ENCODE results near the gene CENPM.

CENPM gene, protein sequence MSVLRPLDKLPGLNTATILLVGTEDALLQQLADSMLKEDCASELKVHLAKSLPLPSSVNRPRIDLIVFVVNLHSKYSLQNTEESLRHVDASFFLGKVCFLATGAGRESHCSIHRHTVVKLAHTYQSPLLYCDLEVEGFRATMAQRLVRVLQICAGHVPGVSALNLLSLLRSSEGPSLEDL

DNA sequence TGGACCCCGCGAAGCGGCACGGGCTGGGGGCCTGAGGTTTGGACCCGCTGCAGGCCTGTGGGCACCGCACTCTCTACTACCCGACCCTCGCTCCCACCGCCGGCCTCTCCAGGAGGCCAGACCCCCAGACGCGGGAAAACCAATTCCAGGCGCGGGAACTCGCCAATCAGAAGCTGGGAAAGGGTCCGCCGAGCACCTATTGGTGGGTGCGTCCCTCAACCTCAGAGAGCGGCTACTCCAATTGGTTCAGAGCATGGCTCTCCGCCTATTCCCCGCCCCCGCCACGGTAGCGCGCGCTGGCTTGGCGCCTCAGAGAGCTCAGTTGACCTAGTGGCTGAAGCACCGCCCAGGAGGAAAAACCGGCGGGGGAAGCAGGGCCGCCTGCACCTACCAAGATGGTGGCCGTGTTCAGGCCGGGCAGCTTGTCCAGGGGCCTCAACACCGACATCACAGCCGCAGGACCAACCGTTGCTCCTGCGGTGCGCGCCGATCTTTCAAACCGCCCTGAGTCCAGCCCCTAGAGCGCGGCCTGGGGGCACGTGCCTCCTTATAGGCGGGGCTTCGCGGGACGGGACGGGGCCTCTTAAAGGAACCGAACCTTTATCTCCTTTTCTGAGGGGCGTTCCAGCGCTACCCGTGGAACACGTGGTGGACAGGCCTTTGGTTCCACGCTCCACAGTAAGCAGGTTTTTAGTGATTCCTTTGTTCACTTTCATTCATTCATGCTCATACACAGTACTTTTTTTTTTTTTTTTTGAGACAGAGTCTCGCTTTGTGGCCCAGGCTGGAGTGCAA, at the start of gene CENPM:
CENPM (minus strand) TSS at position 524 of the 795 bp plus-strand sequence; CDS start at position 448, 76 bp downstream.
- peak; percentile 97 to 98 for DNase-seq

DNA sequence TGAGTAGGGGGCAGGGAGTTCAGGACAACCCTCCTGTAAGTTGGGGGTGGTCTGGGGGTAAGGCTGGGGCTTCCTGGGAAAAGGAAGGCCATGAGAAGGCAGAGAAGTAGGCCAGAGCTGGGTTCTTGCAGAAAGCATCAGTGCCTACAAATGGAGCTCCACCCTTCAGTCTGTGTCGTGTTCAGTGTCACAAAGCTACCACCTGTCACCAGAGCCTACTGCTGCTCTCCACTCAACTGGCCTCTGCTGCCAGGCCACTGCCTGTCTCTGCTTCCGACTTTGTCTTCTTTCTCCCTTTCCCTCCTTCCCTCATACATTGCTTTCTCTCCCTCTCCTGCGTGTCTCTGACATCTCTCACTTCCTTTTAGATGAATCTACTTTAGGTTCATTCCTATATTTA, 48.3 kb upstream of the CENPM start:
- DNase-seq = peak in 1 of 2 experiments; percentile 27

DNA sequence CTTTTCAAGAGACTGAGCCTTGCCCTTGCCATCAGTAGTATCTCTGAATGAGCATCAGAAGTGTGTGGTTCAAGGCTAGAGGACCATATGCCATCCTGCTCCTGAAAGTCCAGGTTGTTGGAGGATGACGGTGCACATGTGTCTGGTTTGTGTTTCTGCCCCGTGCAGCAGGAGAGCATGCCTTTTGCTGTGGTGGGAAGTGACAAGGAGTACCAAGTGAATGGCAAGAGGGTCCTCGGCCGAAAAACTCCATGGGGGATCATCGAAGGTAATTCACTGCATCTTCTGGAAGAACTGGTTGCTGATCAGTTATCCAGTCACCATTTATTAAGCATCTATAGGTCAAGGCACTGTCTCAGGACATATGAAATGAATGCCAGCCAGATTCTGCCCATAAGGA, 45.5 kb upstream of the CENPM start:
- DNase-seq = no peak

DNA sequence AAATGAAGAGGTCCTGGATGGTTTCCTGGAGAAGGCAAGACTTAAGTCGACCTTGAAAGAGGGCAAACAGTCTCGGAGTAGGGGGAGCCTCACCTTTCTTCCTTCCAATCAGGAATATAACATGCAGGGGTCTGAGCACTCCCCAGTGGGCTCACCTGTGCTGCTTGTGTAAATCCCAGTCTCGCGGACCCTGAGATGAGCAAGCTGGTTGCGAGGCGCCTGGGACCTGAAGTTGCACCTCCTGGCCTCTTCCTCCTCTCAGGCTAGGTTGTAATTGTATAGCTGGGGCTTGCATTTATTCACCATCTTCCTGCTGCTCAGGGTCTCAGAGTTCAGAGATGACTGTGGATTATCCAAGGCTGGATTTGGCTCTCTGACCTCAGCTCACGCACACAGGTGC, 44.2 kb upstream of the CENPM start:
- no peak for DNase-seq

DNA sequence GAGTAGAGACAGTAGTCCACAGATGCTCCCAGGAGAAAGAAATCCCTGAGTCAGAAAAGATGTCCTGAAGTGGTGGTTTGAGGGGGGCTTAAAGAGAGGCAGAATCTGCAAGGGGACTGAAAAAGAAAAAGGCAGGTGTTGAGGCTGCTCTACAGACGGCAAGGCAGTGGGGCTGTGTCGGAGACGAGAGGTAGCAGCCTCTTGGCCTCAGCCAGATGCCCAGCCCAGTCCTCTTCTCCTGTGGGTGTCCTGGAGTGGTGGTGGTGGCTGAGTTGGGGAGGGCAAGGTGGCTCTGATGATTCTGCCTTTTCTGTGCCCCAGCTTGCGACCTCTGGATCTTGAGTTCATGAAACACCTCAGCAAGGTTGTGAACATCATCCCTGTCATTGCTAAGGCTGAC, 42.3 kb upstream of the CENPM start:
- DNase-seq = no peak

DNA sequence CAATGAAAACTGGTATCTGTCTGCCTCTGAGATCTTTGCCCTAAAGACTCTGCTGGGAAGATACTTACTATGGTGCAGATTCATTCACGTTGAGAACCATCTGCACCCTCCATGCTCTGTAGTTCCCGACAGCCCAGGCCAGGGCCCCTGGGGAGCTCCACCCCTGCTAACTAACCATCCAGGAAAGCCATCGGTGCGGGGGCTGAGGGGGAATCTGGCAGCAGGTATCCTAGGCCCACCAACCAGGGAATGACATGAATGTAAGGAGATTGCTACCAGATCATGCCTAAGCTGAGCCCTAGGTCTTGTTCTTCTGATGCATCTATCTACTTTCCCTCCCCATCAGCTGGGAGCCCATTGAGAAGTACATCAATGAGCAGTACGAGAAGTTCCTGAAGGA, 40.3 kb upstream of the CENPM start:
- DNase-seq = no peak

DNA sequence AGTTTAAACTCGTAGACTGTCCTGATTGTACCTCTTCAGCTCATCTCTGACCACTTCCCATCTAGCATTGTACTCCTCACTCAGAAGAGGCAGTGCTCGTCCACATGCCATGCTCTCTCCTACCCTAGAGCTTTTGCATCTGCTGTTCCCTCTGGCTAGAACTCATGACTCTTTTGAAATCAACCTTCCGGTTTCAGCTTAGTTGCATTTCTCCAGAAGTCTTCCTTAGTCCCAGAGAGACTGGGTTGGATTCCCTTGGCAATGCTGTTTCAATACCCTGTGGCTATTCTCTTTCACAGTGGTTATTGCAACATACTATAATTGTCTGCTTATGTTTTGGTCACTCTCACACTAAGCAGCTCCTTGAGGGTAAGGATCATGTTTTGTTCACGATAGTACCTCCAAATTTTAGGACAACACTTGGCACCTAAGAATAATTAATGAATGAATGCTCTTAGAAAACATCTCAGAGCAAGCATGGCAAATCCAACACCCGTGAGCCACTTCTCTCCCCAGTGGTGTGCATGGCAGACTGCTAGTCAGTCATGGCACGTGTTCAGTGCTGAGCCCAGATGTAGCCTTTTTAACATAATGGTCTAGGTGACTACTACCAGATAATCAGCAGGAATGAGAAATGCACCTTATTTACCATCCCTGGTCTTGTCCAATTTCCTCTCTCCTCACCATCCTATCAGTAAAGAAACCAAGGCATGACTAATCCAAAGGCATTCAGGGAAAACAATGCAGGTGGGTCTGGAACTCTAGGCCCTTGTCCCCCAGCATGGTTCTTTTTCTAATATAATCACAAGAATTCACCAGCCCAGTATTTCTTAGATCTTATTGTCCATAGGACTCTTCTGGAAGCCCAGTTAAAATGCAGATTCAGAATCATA, 36.8 kb upstream of the CENPM start:
- DNase-seq = no peak

DNA sequence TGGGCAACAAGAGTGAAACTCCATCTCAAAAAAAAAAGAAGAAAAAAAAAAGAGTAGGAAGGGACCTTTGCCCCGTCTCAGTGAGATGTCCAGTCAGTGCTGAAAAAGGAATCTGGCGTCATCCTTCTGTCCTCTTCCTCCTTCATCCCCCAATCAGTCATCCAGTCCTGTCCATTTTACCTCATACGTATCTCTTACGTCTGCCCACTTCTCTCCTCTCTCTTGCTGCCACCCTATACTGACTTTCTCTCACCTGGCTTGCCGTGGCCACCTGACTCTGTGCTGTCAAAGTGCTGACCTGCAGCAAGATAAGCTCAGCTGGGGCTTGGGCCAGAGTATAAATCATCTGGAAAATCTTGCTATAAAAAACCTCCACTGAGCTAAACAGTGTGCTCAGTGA, 35.9 kb upstream of the CENPM start:
- no peak for DNase-seq

DNA sequence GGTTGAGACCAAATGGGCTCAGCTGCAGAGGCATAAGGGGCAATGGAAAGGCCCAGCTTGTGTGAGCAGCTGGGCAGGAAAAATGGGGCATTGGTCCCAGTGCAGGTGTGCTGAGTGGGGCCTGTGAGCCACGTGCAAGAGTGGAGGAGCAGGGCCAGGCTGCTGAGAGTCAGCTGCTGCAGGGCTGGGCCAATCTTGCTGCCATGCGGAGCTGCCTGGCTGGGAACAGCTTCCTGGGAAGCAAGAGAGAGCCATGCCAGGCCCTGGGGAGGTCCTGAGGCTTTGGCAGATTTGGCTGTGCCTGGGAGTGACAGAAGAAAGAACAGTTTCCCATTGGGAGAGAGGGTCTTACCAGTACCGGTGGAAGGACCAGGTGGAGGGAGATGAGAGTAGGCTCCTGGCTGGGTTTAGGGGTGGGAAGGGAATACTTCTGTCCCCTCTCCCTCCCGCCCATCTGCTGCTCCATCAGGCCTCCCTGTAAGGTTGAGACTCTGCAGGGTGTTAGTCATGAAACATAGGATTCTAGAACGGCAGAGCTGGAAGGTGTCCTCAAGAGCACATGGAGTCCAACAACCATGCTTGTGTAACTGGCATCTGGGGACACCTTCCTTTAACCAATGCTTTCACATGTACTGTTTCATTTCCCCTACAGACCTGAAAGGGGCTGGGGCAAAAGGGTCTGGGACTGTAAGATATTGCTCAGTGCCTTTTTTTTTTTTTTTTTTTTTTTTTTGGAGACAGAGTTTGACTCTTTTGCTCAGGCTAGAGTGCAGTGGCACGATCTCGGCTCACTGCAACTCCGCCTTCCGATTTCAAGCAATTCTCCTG, 32.7 kb upstream of the CENPM start:
- peak; percentile 23 to 78 for DNase-seq

DNA sequence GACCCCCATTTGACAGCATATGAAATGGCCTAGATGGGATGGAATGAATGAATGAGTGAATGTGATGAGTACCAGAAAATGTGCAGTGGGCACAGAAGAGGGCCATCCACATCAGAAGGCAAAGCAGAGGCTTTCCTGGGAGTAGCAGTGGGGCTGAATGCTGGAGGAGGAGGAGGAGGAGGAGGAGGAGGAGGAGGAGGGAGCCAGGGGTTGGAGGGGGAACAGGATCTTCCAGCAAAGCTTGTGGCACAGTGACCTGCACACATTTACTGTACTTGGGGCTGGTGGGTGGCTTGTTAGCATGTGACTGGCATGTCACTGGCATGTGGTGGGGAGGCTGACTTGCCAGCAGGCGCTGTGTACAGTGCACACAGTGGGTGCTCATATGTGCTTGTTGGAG, 31.8 kb upstream of the CENPM start:
- no peak for DNase-seq

DNA sequence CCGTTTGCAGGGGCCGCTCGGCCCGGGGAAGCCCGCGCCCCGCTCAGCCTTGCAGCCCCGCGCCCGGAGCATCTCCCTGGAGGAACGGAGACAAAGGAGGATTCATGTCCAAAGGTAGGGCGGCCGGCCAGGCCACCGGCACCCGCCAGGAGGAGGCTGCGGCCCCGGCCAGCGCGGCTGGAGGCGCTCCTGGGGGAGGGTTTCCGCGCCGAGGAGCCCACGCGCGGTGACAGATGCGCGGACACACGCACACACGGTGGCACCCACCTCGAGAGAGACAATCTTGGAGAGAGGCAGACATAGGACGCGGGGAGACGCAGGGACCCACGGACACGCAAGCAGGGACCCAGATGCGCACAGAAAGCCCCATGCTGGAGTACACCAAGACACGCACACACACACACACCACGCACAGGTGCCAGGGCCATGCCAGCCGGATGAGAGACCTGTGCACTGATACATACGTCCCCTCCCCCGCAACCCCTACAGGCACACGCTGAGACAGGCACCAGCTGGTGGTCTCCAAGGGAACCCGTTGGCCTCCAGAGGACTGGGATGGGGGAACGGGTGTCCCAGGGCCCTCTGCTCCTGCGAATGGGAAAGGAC, 30.1 kb upstream of the CENPM start:
- peak; percentile 59 to 81 for DNase-seq

DNA sequence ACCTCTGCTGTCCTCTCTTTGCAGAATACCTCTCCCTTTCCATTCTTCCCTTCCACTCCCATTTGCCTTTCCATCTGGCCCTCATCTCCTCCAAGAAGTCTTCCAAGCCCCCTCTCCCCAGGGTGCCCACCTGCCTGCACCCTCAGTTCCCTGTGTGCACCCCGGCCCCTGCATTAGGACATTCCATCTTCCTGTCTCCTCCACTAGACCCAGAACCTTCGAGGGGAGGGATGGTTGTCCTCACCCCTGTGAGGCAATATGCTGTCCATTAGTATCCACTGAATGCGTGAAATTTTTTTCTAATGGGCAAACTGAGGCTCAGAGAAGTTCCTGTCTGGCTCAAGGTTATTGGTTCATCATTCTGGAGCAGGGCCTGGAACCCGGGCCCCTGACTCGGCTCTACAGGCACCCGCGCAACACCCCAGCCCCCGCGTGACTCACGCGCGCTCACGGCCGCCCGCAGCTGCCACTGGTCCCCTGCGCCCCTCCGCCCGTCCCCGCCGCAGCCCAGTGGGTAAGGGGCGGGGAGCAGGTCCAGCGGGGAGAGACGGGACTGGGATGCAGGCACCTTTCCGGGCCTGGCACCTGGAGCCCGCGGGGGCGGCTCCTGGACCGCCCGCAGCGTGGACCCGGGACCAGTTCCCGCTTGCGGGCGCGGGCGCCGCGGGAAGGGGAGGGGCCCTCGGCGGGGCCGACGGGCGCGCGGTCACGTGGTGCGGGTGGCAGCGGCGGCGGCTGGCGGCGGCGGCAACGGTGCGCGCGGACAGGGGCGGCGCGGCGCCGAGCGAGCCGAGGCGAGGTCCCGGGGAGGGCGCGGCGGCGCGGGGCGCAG, 29.3 kb upstream of the CENPM start:
- peak in 1 of 2 experiments; percentile 37 for DNase-seq

DNA sequence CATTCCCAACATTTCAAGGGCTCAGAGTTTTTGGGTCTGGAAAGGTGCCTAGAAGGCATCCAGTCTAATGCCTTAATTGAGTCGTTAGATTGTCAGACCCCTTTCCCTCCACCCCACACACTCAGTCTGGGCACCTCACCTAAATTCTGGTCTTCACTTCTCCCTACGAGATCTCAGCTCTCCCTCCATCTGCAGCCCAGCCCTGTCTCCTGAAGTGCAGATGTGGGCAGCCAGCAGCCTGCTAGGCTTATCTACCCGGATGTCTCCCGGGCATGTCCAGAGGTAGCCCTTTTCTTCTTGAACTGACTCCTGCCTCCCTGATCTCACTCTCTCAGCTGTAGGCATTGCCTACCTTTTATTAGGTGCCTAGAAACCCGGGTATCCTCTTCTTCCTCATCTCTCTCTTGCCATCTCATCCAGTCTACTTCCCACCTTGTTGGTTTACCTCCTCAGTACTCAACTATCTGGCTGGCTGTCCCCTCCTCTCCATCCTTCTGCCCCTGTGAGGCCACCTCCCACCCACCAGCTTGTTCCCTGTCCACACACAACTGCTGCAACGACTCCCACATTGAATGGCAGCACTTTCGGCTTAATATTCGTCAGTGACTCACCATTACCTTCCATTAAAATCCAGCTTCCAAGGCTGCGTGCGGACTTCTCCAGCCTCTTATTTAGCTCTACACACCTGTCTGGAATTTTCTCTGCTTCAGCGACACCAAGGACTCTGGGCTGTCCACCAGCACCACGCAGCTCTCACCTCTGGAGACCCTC, 28.5 kb upstream of the CENPM start:
- no peak for DNase-seq

DNA sequence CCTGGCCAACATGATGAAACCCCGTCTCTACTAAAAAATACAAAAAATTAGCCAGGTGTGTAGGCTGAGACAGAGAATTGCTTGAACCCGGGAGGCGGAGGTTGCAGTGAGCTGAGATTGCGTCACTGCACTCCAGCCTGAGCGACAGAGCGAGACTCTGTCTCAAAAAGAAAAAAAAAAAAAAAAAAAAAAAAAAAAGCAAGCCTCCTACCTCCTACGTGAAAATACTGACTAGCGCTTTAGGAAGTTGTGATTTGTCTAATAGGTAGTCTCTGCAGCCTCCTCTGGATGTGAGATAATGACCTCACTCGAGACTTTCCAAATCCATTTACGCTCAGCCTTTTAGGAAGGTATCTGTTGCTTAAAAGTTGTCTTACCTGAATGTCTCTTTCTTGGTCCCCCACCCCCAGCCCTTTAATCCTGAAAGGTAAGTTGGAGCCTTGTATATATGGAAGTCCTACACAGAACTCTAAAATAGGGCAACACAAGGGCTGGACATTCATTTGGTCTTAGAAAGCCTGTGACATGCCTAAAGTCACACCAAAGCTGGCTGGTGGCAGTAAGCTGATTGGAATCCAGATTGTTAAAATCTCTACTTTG, 27.8 kb upstream of the CENPM start:
- DNase-seq = no peak

DNA sequence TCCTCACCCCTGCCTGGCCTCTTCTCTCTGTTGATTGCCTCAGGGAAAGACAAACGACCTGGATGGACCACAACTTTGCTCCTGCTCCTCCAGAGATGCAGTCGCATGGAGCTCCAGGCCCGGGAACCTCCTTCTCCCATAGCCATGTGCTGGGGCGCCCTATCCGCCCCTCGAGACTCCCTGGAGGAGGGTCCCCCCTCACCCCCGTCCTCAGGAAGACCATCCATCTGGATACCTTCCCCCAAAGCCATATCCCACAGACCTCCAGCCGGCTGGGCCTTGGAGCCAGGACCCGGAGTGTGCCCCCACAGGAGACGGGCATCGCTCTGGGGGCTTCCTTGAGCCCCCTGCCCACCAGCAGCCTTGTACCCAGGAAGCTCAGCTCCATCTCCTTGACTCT, 24.5 kb upstream of the CENPM start:
- no peak for DNase-seq

DNA sequence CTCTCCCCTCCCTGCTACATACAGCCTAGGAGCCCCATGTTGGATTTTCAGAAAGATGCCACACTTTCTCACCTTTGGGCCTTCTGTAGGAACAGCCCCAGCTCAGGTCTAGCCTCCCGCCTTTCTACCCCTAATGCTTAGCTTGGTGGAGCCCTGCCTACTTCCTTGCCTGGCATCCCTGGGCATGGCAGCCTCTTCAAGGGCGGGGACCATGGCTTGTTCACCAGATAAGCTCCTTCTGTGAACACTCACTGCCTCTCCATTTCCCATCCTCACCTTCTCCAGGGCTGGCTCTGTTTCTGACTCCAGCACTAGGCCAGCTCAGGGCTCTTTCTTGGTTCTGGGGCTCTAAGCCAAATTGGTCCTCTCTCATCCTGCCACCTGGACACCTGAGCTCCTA, 23.6 kb upstream of the CENPM start:
- no peak for DNase-seq

DNA sequence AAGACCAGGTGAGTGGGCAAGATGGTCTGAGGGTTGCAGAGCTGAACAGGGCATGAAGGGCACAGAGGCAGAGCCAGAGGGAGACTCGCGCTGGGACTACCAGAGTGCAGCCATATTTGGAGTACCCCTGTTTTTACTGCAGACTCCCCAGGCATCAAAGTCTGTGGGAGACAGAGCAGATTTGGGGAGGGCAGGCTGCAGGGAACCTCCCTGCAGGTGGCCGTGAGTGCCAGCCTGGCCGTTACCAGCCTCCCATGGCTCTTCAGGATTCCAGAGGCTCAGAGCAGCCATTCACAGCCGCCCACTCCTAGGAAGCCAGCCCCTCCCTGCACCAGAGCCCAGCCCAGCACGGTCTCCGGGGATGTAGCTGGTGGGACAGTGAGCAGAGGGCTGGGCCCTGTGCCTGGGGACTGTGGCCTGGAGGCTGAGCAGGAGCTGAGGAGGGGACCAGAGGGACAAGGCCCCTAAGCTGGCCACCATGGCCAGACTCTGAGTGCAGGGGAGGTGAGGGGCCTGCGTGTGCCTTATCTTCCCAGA, 22.2 kb upstream of the CENPM start, which contains the start of gene SEPTIN3:
SEPTIN3 (plus strand) TSS at position 334 of the 537 bp plus-strand sequence. CDS start 2,050 bp downstream, outside the sequence.
- no peak for DNase-seq

DNA sequence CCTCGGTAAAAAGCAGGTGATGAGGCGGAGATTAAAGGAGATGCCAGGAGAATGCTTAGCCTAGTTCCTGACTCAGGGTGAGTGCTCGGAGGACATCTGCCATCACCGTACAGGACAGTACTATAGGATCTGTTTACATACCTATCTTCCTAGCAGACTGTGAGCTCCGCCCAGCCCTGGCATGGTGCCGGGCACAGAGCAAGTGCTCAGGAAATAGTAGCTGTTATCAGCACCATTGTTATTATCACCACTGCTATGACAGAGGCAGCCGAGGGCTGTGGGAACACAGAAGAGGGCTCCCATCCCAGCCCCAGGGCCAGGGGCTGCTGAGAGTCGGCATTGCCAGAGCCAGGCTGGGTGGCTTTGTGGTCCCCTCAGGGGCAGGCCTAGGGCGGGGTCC, 21.6 kb upstream of the CENPM start:
- no peak for DNase-seq

DNA sequence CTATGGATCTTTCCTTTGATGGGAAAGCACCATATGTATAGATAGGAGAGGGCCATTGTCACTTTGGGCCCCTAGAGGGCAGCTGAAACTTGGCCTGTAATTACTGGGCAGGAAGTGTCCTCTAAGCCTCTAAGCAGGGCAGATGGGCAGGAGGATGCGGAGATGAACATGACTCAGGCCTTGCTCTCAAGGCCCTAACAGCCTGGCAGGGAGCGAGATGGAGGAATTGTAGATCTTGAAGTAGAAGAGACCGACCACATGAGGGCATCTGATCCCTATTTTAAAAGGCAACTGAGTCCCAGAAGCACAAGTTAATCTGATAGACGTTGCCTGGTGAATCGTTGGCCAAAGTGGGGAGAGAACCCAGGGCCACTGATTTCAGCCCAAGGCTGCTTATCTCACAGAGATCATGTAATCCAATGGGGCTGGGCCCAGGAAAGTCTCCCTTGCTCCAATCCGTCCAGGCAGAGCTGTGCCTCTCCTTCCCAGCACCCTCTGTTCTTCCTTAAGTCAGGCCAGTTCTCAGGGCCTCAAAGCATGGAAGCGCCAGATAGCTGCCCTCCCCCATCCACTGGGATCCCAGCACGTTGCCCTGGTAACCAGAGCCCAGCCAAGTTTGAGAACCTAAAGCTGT, 19.8 kb upstream of the CENPM start:
- peak; percentile 97 to 98 for DNase-seq
